Colonic mucosa (tissue), 4 donors: ENCODE data around the gene ROR1. TPM values are rescaled to one million over a fixed set of nuclear protein-coding genes. Genes with fewer than 3 reads are reported as not detected.

ENCODE experiments used
- DNase-seq: peaks from one replicate; pipeline ENCODE4 v3.0.0-alpha.2; 2020
- H3K27ac ChIP-seq: fragments of 200-600 bp; one replicate; pipeline ENCODE4 v1.8.0; 2021
- H3K27me3 ChIP-seq: fragments of 200-600 bp; one replicate; pipeline ENCODE4 v1.8.0; 2021
- H3K36me3 ChIP-seq: fragments of 200-600 bp; one replicate; pipeline ENCODE4 v1.8.0; 2021
- H3K4me1 ChIP-seq: fragments of 200-600 bp; one replicate; pipeline ENCODE4 v1.8.0; 2021; ENCODE audit warnings: mild to moderate bottlenecking
- H3K4me3 ChIP-seq: fragments of 200-600 bp; one replicate; pipeline ENCODE4 v1.8.0; 2021
- H3K9ac ChIP-seq, 2 donors: one replicate each; pipeline ENCODE4 v1.7.0; 2013; ENCODE audit warnings: control low read depth in 2 of 2, low read depth in 2 of 2, low read length in 2 of 2
- H3K9me3 ChIP-seq: fragments of 200-600 bp; one replicate; pipeline ENCODE4 v1.8.0; 2021
- CTCF ChIP-seq: fragments of 200-600 bp; IDR thresholded peaks from one replicate; pipeline ENCODE4 v1.8.0; 2022; ENCODE audit warnings: antibody characterized with exemption, mild to moderate bottlenecking
- intact Hi-C: fragments of 100-400 bp; cut with DNase I; formaldehyde crosslinking; loops from one replicate; pipeline ENCODE4 v1.14.1; 2022
- total RNA-seq, 2 donors: library from RNA; stranded (reverse); fragmentation: NEBNext Ultra II Directional in 1 of 2; extraction: Animal tissue kit (Norgen Biotek cat#: 25700) in 1 of 2; gene quantifications; one replicate each; pipeline ENCODE4 v1.2.1, GENCODE V29; 2021
- donor health status: healthy.
- donor health status: DM: no; HTN: no; CAD: no.
- donor health status: DM: no; HTN: no; CAD: no.

The ROR1 gene
- total RNA-seq, 2 donors from 2014 or later, result 5.1 to 6.8 TPM

GRCh38 chr1:64114012-64114525, 340.3 kb downstream of the ROR1 start:
- Histone ChIP-seq H3K4me1 (no peaks in the 10 kb centered on the region), H3K27me3 (no peaks in the 10 kb centered on the region), H3K9me3 (no peaks in the 10 kb centered on the region), H3K4me3 (no peak overlapping the region), H3K27ac (no peak overlapping the region), H3K9ac (no peak overlapping the region), H3K36me3 (no peaks in the 10 kb centered on the region)
- intact Hi-C loops, result no loop called here
- DNase-seq, result no peak
- no peak for TF ChIP-seq CTCF

GRCh38 chr1:64116537-64116936, 342.7 kb downstream of the ROR1 start:
- no peak overlapping the region for H3K4me3 ChIP-seq
- no peaks in the 10 kb centered on the region for H3K27me3 ChIP-seq
- H3K9me3 ChIP-seq, result no peaks in the 10 kb centered on the region
- no peaks in the 10 kb centered on the region for H3K4me1 ChIP-seq
- no peaks in the 10 kb centered on the region for H3K36me3 ChIP-seq
- no peak overlapping the region for H3K9ac ChIP-seq
- DNase-seq, result no peak
- no peak overlapping the region for H3K27ac ChIP-seq
- no peak for TF ChIP-seq CTCF
- intact Hi-C loops, result no loop called here

GRCh38 chr1:64117492-64117891, 343.7 kb downstream of the ROR1 start:
- H3K9ac ChIP-seq, result no peak overlapping the region
- H3K4me3 ChIP-seq, result no peak overlapping the region
- H3K27ac ChIP-seq, result no peak overlapping the region
- DNase-seq, result no peak
- intact Hi-C loops, result no loop called here
- H3K36me3 ChIP-seq, result no peaks in the 10 kb centered on the region
- no peak for TF ChIP-seq CTCF
- no peaks in the 10 kb centered on the region for H3K9me3 ChIP-seq
- no peaks in the 10 kb centered on the region for H3K4me1 ChIP-seq
- H3K27me3 ChIP-seq, result no peaks in the 10 kb centered on the region

GRCh38 chr1:64121766-64122385, 348.1 kb downstream of the ROR1 start:
- no peak overlapping the region for H3K27ac ChIP-seq
- H3K9me3 ChIP-seq, result no peaks in the 10 kb centered on the region
- no peak for DNase-seq
- no peaks in the 10 kb centered on the region for H3K36me3 ChIP-seq
- H3K9ac ChIP-seq, result no peak overlapping the region
- intact Hi-C loops, result no loop called here
- no peaks in the 10 kb centered on the region for H3K27me3 ChIP-seq
- no peaks in the 10 kb centered on the region for H3K4me1 ChIP-seq
- no peak for TF ChIP-seq CTCF
- H3K4me3 ChIP-seq, result no peak overlapping the region

GRCh38 chr1:64122588-64122987, 348.8 kb downstream of the ROR1 start:
- DNase-seq, result no peak
- H3K27ac ChIP-seq, result no peak overlapping the region
- intact Hi-C loops, result no loop called here
- no peak overlapping the region for H3K9ac ChIP-seq
- TF ChIP-seq CTCF, result no peak
- no peaks in the 10 kb centered on the region for H3K9me3 ChIP-seq
- H3K27me3 ChIP-seq, result no peaks in the 10 kb centered on the region
- H3K4me1 ChIP-seq, result no peaks in the 10 kb centered on the region
- no peak overlapping the region for H3K4me3 ChIP-seq
- no peaks in the 10 kb centered on the region for H3K36me3 ChIP-seq
